ENCODE results near the gene CCDC85A.

Gene CCDC85A

DNA sequence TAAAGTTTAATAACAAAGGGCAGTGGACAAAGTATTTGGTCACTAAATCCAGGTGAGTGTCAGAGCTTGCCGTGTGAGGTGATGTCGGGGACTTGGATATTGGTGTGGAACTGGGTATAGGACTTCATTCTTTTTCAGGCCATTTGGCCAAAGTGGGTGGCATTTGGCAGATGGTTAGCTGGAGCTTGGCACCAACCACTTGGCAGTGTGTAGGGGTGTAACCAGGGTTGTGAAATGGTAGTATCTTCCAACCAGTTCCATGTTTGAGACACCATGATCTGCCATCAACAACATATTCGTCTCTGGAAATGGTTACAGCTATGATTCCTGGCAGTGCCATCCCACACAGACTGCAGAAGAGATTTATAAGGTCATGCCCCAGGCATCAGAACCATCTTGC is 113.9 kb downstream of the CCDC85A start:
- no peak for DNase-seq (ENCODE audit: low read depth, low spot score)

DNA sequence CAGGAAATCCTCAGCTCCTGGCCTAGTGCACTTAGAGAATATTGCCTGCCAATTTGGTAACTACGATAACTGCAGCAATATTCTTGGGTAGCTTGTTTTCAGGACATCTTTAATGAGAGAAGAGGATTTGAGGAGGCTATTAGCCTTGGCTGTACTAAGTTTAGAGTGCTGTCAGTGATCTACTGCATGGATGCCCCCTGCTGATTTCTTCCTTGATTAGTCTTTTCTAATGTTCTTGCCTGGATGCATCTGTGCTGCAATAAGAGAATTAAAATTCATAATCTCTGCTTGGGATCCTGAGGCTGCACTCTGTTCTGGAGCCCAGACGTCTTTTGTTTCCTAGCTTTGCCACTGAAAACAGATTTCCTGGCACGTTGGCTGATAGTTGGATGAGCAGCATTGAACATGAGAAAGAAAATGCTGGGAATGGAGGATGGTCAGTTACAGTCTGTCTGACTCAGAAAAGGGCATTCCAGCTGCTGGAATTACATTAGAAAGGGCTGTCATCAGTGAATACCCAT is 115.4 kb downstream of the CCDC85A start:
- DNase-seq (ENCODE audit: low read depth, low spot score), result no peak

DNA sequence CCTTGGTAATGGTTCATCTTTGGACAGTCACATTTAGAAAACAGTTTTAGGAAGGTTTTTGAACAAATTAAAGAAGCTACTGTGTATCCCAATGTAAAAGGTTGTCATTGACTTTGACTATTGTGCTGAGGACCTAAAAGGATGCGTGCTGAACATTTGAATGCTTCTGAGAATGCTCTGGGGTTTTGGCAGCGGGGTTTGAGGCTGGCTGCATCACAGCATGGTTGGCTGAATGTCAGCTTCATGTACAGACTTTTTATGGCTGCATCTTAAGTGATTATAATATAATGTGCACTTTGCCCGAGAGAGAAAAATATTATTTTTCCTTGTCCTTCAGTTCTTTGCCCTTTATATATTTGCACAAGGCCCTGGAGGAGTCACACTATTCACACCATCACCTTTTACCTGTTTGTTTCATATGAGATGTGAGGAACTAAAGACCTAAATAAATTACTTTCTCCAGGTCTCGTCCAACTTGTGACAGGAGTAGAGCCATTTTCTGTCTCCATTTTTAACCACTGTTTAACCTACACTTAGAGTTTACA is 125.9 kb downstream of the CCDC85A start:
- DNase-seq (ENCODE audit: low read depth, low spot score), result no peak

DNA sequence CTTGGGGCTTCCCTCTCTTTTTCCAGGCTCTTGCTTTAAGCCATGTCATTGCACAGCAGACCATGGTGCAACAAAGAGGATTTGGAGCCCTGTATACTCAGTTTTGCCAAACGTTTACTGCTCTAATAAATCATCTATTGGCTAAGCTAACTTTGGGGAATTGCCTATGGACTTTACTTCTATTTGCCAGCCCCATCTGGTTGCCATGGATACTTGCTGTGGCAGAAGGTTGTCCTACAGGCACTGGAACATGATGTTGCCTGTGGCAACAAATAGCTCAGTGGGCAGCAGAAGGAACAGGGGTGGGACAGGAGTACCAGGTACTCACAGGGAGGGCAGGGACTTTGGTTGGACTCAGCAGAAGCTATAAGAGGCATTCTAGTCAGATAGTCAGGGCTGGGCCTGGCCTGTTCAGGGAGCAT is 129.7 kb downstream of the CCDC85A start:
- no peak for DNase-seq (ENCODE audit: low read depth, low spot score)

DNA sequence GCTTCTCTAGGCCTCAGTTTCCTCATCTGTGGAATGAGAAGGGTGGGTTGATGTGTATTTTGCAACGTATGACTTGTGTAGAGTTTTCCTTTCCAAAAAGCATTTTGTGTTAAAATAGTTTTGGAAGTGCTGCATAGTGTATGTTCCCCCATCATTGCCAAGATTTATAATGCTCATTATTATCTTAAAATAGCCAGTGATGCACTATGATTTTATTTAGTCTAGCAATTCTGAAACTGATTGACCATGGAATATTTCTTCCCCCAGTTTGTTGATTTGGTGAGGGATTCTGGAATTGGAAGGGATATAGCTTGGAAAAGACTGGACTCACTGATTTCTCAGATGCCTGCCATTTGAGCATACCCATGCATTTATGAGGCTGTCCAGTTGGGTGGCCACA is 130.6 kb downstream of the CCDC85A start:
- no peak for DNase-seq (ENCODE audit: low read depth, low spot score)

DNA sequence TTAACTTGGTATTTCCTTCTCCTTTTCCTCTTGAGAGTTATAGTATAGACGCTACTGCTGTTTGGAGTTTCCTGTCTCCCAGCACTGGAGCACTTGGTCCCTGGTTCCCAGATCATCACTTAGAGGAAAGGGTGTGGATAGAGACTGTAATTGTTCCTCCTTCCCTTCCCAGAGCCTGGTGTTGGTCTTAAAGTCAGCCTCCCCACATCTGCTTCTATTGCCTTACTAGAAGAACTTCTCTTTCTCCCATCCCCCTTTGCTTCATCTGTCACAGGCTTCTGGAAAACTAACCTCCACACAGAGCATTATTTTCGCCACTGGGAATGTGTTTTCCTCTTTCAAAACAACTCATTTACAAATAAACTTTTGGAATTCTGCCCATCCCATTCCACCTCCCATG is 131.0 kb downstream of the CCDC85A start:
- no peak for DNase-seq (ENCODE audit: low read depth, low spot score)

DNA sequence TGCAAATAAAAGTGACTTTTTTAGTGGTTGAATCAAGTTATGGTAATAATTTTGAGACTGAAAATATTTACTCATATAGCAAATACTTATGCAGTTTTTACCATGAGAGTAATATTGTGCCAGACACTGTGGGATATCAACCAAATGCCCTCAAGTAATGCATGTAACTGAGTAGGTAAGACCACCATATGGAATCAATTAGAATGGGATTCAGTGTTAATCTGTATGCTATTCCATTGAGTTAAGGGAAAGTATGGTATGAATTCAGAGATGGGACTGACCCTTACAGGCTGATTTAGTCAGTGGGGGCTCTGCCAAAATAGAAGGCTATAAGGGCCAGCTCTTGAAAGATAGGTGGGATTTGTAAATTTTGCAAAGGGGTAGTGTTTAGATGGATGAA is 131.6 kb downstream of the CCDC85A start:
- DNase-seq (ENCODE audit: low read depth, low spot score), result no peak

DNA sequence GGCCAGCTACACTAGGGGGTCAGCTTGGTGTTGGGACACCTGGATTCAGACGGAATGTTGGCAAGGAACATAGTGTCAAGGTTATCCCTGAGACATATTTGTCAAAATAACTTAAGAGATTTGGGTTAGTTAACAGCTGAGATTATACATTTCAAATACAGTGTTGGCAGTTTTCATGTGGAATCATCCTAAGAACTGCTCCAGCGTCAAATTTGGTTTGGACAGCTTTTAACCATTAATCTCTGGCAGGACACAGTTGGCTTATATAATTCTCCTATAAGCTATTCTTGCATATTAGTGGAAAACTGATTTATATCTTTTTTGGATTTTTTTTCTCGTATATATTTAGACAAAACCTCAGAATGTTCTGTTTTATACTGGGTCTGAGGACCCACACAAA is 132.2 kb downstream of the CCDC85A start:
- DNase-seq (ENCODE audit: low read depth, low spot score), result no peak

DNA sequence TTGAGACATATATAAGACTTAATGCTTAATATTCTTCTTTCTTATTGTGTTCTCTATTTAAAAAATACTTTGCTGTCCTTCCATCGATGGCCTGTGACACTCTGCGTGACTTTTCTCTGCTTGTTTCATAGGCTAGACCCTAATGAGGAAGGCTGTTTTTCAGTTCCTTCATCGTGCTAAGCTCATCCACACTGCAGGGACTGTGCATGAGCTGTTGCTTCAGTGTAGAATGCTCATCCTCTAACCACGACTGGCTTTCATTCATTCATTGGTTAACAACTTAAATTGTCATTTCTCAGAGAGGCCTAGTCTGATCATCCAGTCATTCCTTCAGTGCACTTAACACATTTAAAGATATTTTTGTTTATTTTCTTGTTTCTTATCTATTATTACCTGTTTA is 134.4 kb downstream of the CCDC85A start:
- DNase-seq (ENCODE audit: low read depth, low spot score), result no peak

DNA sequence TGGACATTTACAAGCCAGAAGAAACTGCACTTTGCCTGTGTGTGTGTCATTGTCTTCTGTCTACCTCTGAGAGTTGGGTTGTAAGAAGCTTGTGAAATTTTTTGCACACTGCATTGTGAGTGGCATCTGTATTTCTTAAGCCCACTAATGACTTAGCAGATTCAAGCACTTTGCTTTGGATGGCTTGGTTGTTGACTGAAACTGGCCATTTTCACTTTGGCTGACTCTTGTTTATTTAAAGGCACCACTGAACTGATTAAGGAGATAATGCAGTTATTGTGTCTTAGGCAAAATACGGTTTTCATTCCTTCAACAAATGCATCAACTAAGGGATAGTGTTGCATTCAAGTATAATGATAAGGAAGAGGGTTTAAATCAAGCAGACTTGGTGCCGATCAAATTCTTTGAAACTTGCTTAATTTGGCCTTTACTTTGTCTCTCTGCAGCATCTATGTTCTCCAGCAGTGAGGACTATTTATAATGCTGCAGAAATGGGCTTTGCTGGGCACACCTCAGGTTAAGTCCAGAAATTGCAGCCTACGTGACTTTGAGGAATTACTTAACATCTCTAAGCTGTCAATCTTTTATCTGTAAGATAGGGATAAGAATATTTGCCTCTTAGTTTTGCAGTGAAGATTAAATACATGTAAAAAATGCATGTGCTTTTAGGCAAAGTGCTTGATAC is 142.0 kb downstream of the CCDC85A start:
- no peak for DNase-seq (ENCODE audit: low read depth, low spot score)

DNA sequence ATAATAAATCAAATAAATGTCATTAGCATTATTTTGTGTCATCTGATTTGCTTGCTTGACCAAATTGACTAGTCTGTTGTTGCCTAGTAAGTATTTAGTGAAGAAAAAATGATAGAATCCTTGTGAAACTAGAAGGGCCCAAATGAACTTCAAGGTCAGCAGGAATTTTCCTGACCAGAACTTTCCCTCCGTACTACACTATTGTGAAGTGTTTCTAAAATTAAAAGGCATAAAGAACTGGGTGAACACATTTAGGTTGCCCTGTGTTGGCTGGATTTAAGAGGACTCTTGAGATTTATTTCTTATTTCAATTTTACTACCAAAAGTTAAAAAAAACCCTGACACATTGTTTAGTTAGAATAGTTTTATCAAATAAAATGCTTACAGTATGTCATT is 142.6 kb downstream of the CCDC85A start:
- DNase-seq (ENCODE audit: low read depth, low spot score), result no peak

DNA sequence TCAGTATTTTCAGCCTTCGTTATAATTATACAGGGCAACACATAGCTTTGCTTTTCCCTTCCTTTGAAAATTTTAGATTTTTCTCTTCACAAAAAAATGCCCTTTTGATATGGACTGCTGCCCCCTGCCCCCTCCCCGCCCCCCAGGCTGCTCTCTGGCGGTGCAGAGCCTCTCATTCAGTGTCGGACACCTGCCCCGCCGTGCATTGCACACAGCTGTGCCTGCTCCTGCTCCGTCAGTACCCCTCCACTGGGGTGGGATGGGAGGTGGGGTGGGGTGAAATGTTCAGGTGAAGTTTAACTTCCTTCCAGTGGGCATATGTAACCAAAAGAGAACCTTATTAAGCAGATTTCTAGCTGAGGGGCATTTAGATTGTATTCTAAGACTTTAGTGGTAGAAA is 148.0 kb downstream of the CCDC85A start:
- DNase-seq (ENCODE audit: low read depth, low spot score), result no peak

DNA sequence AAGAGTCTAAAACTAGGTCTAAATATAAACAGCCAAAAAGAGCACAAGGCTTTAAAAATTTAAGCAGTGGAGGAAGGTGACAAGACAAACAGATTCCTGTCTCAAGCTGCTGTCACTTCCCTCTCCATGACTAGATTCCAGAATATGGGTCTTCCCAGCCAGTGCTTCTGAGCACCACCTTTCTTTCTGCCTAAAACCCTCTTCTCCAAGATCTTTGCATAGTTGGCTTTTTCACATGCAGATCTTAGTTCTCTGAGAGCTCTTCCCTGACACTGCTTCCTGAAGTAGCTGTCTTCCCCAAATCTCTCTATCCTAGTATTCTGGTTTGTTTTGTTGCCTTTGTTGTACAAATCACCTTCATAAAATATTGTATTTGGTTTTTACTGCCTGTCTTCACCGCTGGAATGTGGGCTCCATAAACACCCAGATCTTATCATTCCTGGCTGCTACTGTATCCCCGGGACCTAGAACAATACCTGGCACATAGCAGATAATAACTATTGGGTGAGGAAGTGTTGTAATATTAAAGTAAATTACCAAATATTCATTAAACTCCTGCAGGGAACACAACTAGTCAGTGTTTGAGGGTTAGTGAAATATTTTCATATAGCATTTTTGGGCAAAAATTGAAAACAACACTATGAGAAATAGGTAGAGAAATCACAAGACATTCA is 150.2 kb downstream of the CCDC85A start:
- no peak for DNase-seq (ENCODE audit: low read depth, low spot score)

DNA sequence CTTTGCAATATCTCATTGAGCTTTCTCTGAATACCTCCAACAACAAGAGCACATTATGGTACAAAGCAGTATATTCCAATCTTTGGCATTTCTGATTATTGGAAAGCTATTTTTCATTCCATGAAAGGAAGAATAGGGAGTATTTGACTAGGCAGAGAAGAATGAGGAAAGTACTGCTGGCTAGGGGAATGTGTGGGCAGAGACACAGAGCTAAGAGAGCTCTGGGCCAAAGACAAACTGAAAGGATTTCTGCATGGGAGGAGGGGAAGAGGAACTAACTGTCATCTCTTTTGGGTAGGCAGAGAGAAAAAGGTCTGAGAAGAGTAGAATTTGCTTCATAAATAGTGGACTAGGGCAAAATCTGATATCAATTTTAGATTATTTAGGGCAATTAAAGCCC is 150.8 kb downstream of the CCDC85A start:
- DNase-seq (ENCODE audit: low read depth, low spot score), result no peak

DNA sequence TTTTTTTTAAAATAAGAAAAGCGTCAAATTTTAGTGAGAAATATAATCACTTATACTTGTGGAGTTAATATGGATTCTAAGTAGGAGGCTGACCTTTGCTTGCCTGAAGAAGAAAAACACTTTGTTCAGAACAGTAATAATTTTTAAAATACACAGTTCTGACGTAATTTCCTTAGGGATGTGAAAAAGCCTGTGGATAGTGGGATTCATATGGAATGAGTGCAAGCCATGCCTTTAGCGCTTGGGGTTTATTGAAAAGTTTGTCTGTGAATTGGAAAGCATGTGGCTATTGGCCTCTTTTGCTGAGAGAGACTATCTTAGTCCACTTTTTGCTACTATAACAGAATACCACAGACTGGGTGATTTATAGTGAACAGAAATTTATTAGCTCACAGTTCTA is 151.3 kb downstream of the CCDC85A start:
- no peak for DNase-seq (ENCODE audit: low read depth, low spot score)

DNA sequence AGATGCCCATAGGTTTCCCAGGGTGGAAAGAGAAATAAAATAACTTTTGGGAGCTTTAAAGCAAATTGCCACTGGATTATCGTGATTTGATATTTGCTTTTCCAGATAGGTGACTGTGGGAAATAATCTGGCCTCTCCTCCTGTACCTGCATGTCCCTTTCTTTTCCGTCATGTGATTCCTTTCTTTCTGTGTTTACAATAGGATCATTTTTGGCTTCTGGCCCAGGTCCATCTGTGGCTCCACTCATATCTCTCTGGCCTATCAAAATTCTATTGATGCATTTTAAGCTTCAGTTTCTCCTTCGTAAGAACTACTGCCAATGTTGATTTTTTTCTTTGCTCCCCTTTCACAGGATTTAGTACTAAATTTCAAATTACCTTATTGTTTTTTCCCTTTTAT is 153.6 kb downstream of the CCDC85A start:
- DNase-seq (ENCODE audit: low read depth, low spot score), result no peak

DNA sequence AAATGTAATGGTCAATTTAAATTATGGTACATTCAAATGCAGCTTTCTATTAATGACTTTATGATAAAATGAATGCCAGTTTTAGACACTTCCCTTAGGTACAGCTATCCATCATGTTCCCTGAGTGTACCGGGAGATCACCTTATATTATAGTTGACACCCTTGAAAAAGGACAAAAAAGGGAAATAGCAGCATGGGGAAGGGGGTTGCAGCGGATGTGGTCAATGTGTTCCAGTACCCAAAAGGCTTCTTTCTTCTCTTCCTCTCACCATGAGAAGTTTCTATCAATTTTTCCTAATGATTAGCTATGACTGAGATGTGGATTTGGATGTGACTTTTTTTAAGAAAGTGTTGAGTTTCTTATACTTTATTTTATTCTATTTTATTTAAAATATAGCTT is 154.4 kb downstream of the CCDC85A start:
- no peak for DNase-seq (ENCODE audit: low read depth, low spot score)

DNA sequence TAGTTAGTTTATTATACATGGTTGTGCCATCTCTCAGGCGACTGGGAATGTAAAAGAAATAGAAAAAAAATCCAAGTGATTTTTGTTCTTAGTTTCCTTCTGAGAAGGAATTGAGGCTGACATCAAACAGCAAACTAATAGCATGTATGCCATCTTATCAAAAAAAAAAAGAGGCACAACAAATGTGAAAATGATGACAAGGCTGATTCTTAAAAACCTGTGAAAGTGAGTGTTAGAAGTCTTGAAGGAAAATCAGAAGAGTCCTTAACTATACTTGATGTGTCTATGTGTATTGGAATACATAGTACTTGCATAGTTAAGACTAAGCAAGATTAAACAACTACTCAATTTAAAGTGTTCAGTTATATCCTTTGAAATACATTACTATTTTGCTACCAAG is 161.0 kb downstream of the CCDC85A start:
- DNase-seq (ENCODE audit: low read depth, low spot score), result no peak

DNA sequence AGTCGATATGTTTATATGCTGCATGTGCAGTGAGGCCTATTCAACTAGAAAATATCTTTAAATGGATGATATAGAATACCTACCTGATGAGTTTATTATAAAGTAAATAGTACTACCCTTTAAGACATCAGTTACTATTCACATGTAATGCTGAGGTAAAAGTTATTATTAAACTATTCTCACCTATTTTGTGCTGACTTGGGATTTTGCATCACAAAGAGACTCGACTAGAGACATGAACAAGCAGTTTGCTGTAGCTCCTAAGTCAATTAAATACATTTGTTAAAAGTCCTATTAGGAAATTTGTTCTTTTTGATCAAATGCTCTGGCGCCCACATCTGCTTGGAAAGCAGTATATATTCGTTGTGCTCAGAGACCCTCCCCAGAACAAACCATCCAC is 164.1 kb downstream of the CCDC85A start:
- no peak for DNase-seq (ENCODE audit: low read depth, low spot score)

DNA sequence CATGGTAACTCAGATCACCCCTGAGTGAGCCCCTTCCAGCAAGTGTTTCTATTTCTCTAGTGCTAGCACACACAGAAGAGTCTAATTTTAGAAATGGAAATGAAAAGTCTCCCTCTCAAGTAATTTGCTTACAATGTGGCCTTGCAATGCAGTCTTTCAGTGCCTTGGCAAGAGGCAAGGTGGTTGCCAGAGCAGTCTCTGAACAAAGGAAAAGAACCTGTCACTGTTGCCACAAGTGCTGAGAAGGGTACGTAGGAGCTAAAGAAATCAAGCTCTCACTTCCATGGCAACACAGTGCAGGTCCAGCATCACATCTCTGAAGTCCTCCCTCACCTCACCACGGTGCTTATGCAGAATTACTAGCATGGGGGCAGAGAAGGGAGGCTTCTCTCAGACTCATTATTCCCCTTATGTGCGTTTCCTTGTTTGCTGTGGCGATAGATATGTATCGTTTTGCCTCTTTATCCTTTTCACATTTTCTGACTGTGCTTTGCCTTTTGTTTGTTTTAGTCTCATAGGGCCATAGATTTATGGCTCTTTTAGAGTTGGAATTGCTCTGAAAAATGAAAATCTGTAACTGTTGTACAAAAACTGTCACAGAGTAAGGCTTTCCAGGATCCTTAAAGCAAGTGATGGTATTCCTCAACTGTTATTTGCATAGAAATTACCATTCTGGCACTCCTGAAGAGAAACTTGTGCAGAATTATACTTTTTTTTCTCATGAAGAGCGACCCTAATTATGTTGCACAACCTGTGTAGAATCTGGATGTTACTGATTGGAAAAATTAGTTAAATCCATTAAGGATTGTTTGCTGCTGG is 164.8 kb downstream of the CCDC85A start:
- DNase-seq (ENCODE audit: low read depth, low spot score), result no peak

DNA sequence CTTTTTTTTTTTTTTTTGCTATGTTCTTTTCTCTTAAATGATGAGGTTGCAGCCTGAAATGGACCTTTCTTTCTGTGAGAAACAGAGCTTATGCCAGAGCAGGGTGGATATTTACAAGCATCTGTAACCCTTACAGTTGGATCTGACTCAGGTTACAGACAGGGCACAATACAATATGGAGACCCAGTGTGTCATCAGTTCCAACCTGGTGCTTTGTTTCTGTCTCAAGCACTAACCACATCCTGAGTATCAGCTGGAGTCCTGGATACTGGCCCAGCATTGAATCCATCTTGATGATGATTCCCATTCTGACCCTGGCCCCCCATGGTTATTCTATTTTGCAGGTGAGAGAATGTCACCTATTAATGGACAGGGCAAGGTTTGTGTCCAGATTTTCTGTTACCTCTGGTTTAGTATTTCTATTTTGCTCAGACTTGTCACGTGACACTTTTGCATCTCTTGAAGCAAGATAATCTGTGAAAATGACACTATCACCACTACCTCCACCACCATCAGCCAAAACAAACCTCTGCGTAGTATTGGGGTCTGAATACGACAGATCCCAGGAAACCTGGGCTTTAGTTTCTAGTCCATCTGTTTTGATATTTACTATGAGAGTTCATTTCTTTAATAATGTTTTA is 174.0 kb downstream of the CCDC85A start:
- no peak for DNase-seq (ENCODE audit: low read depth, low spot score)

DNA sequence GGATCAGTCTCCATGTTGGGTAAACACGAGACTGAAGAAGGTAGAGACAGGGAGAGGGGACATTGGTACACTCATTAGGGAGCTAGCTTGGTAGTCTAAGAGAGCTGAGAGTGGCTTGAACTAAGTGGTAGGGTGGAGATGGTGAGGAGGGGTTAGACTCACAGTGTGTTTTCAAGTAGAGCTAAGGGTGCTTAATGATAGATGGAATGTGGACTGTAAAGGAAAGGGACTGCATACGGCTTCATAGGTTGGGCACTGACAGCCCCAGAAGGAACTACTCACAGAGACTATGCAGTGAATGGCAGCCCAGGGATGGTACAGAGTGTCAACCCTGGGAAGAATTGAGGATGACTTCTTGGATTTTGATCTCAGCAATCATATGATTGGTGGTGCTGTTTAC is 178.1 kb downstream of the CCDC85A start:
- DNase-seq (ENCODE audit: low read depth, low spot score), result no peak

Measured in activated CD4-positive, CD25-positive, alpha-beta regulatory T cell treated with anti-CD3 and anti-CD28 coated beads, Interleukin-2, amount 50 U/mL, for 16 hours (primary cell).